Neural progenitor cell (in vitro differentiated cells): ENCODE data around the gene SF3A1. TPM values are rescaled to one million over a fixed set of nuclear protein-coding genes. Genes with fewer than 3 reads are reported as not detected.

Source experiments
- DNase-seq: peaks from one replicate; pipeline ENCODE4 v3.0.0-alpha.2; 2016; ENCODE audit warnings: low spot score
- H2AFZ ChIP-seq: fragments of 200-600 bp; sonication (generic); replicated peaks from 2 replicates; pipeline ENCODE4 v1.6.1; 2016; ENCODE audit warnings: antibody characterized with exemption
- H3F3A ChIP-seq: fragments of 200-600 bp; sonication (generic); 2 replicates; pipeline ENCODE4 v1.6.1; 2016; ENCODE audit warnings: antibody characterized with exemption, low read depth
- H3K27ac ChIP-seq: fragments of 200-600 bp; sonication (generic); 2 replicates; pipeline ENCODE4 v1.5.1; 2016; ENCODE audit warnings: mild to moderate bottlenecking
- H3K27me3 ChIP-seq: fragments of 200-600 bp; sonication (generic); 2 replicates; pipeline ENCODE4 v1.6.1; 2016; ENCODE audit warnings: mild to moderate bottlenecking, moderate library complexity
- H3K36me3 ChIP-seq: fragments of 200-600 bp; sonication (generic); 2 replicates; pipeline ENCODE4 v1.5.1; 2016
- H3K4me1 ChIP-seq: fragments of 200-600 bp; sonication (generic); 2 replicates; pipeline ENCODE4 v1.6.1; 2016; ENCODE audit warnings: mixed run types
- H3K4me2 ChIP-seq: fragments of 200-600 bp; sonication (generic); 2 replicates; pipeline ENCODE4 v1.6.1; 2016
- H3K4me3 ChIP-seq: fragments of 200-600 bp; sonication (generic); 2 replicates; pipeline ENCODE4 v1.5.1; 2016
- H3K79me2 ChIP-seq: fragments of 200-600 bp; sonication (generic); 2 replicates; pipeline ENCODE4 v1.6.1; 2016; ENCODE audit warnings: low read depth
- H3K9ac ChIP-seq: fragments of 200-600 bp; sonication (generic); 2 replicates; pipeline ENCODE4 v1.6.1; 2016
- H3K9me3 ChIP-seq: fragments of 200-600 bp; sonication (generic); 2 replicates; pipeline ENCODE4 v1.5.1; 2016; ENCODE audit warnings: low read depth
- H4K20me1 ChIP-seq: fragments of 200-600 bp; sonication (generic); 2 replicates; pipeline ENCODE4 v1.6.1; 2016; ENCODE audit warnings: low read depth
- H3K27ac Mint-ChIP-seq: 3 replicates; pipeline ENCODE4 v1.8.0; 2021; ENCODE audit warnings: mixed read lengths
- H3K27me3 Mint-ChIP-seq: 2 replicates; pipeline ENCODE4 v1.8.0; 2022; ENCODE audit warnings: low read depth, mild to moderate bottlenecking, inconsistent platforms, moderate library complexity, mixed read lengths; ENCODE audit not compliant: insufficient read depth
- H3K36me3 Mint-ChIP-seq: 3 replicates; pipeline ENCODE4 v1.8.0; 2021; ENCODE audit warnings: mixed read lengths
- H3K4me1 Mint-ChIP-seq: 3 replicates; pipeline ENCODE4 v1.8.0; 2021; ENCODE audit warnings: mixed read lengths
- H3K4me3 Mint-ChIP-seq: 3 replicates; pipeline ENCODE4 v1.8.0; 2021; ENCODE audit warnings: mild to moderate bottlenecking, moderate library complexity, mixed read lengths
- H3K9me3 Mint-ChIP-seq: 3 replicates; pipeline ENCODE4 v1.8.0; 2020; ENCODE audit warnings: mixed read lengths
- EZH2 ChIP-seq: fragments of 200-600 bp; sonication (generic); IDR thresholded peaks from 2 replicates; pipeline ENCODE4 v1.6.1; 2017; ENCODE audit warnings: antibody characterized with exemption, mild to moderate bottlenecking, moderate library complexity
- EZH2phosphoT487 ChIP-seq: fragments of 200-600 bp; sonication (generic); IDR thresholded peaks from 2 replicates; pipeline ENCODE4 v1.6.1; 2017; ENCODE audit warnings: antibody characterized with exemption
- total RNA-seq: library from RNA; depleted of rRNA; stranded (reverse); fragments of >200 nt; gene quantifications from 2 replicates; pipeline ENCODE4 v1.2.3, GENCODE V29; 2015; ENCODE audit warnings: low replicate concordance
- TF ChIP-seq, protein P1 (sequence below): fragments of 200-600 bp; sonication (generic); IDR thresholded peaks from 2 replicates; pipeline ENCODE4 v1.5.1; 2017; ENCODE audit warnings: antibody characterized with exemption, mild to moderate bottlenecking

SF3A1 gene
- total RNA-seq, 1 donor from 2014 or later, result 29.2 TPM

- no peak overlapping the region for H3K4me2 ChIP-seq
- H3K9ac ChIP-seq, result no peak overlapping the region
- Mint-ChIP-seq H3K27me3 (peaks cover 6% of the 10 kb centered on the region), H3K36me3 (no peaks in the 10 kb centered on the region), H3K27ac (no peak overlapping the region), H3K4me3 (no peak overlapping the region), H3K9me3 (no peaks in the 10 kb centered on the region), H3K4me1 (peaks cover 5% of the 10 kb centered on the region)
- no peak overlapping the region for H3K27ac ChIP-seq
- no peak for DNase-seq
- H3K27me3 ChIP-seq, result no peaks in the 10 kb centered on the region
- H3K4me3 ChIP-seq, result no peak overlapping the region
- H4K20me1 ChIP-seq, result no peaks in the 10 kb centered on the region
- no peaks in the 10 kb centered on the region for H3K36me3 ChIP-seq
- peaks cover 26% of the 10 kb centered on the region for H3F3A ChIP-seq
- H3K4me1 ChIP-seq, result peaks cover 17% of the 10 kb centered on the region
- no peak overlapping the region for H2AFZ ChIP-seq
- H3K79me2 ChIP-seq, result no peaks in the 10 kb centered on the region
- no peak for TF ChIP-seq EZH2
- H3K9me3 ChIP-seq, result no peaks in the 10 kb centered on the region
Measured at GRCh38 chr22:30293026-30293425, 63.7 kb downstream of the SF3A1 start.

DNA sequence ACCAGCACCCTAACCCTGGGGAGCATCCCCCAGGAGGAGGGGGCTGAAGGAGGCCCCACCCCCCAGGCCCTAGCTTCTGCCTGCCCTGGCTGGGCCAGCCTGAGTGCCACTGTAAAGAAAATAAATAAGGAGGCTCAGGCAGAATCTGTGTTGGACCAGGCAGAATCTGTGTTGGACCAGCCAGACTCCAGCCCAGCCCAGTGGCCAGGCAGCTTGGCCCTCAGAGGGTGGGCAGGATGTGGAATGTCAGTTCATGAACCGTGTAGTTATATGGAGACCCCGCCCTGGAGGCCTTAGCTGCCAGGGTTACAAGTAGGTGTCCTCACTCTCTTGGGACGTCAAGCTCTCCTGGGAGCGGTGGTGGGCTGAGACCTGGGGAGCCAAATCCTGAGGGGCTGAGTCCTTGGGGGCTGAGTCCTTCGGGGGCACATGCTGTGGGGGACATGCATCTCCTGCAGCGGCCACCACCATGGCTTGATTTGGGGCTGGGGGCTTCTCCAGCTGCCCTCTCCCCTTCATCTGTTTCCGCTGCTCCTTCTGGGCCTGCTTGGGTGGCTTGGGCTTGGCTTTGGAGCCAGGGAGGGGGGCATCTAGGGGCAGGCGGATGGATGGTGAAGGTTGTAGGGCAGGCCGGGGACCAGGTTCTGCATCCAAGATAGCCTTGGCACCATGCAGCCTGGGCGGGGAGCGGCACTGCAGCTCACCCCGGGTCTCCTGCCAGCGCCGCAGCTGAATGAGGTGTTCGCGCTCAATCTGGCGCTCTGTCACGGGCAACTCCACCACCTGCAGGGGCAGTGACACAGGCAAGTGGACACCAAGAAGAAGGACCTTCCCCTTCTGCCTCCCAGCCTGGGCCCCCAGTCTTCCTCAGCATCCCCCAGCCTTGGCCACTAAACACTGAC lies 64.4 kb downstream of the SF3A1 start:
- H3K4me1 Mint-ChIP-seq, result peaks cover 5% of the 10 kb centered on the region
- no peak overlapping the region for H3K4me3 ChIP-seq

DNA sequence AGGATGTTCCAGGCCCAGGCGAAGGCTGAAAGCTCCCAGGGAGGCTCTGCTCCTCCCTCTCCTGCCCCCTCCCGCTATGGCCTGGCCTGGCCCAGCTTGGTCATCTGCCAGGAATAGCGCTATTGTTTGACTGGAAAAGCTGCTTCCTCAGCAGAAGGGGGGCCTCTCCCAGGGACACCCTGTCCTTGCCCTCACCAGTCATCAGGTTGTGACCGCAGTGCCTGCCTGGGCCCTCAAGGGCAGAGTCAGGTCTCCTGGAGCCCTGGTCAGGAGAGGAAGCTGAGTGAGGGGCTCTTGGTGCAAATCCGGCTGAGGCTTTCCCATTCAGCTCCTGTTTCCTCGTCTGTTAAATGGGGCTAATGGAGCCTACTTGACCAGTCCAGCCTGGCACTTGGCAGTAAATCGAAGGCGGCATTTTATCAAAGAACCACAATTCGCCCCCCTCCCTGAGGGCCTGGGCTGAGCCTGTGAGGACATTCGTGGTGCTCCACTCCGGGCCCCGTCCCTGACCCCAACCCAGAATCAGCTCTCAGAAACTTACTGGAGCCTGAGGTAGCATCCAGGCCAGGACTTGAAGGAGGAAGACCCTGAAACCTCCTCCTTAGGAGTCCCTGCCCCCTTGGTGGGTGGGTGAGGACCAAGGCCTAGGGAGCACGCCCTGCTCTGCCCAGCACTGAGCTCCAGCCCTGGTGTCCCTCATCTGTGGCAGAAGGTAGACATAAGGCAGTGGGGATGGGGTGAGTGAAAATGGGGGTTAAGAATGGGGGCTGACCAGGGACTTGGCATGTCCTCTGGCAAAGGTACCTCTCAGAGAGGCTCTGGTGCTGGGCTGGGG lies 65.4 kb downstream of the SF3A1 start:
- Mint-ChIP-seq H3K4me3 (no peak overlapping the region), H3K36me3 (no peaks in the 10 kb centered on the region), H3K27me3 (peaks cover 4% of the 10 kb centered on the region), H3K27ac (no peak overlapping the region), H3K4me1 (peaks cover 5% of the 10 kb centered on the region), H3K9me3 (no peaks in the 10 kb centered on the region)
- H3K4me2 ChIP-seq, result peak overlapping the region; percentile 87
- no peaks in the 10 kb centered on the region for H3K36me3 ChIP-seq
- no peaks in the 10 kb centered on the region for H3K9me3 ChIP-seq
- H3K27ac ChIP-seq, result no peak overlapping the region
- H3K4me3 ChIP-seq, result no peak overlapping the region
- TF ChIP-seq, protein P1, sequence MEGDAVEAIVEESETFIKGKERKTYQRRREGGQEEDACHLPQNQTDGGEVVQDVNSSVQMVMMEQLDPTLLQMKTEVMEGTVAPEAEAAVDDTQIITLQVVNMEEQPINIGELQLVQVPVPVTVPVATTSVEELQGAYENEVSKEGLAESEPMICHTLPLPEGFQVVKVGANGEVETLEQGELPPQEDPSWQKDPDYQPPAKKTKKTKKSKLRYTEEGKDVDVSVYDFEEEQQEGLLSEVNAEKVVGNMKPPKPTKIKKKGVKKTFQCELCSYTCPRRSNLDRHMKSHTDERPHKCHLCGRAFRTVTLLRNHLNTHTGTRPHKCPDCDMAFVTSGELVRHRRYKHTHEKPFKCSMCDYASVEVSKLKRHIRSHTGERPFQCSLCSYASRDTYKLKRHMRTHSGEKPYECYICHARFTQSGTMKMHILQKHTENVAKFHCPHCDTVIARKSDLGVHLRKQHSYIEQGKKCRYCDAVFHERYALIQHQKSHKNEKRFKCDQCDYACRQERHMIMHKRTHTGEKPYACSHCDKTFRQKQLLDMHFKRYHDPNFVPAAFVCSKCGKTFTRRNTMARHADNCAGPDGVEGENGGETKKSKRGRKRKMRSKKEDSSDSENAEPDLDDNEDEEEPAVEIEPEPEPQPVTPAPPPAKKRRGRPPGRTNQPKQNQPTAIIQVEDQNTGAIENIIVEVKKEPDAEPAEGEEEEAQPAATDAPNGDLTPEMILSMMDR, result no peak
- no peak for TF ChIP-seq EZH2
- no peak for TF ChIP-seq EZH2phosphoT487
- DNase-seq, result peak; percentile 21
- H3K9ac ChIP-seq, result no peak overlapping the region
- no peaks in the 10 kb centered on the region for H3K27me3 ChIP-seq
- no peaks in the 10 kb centered on the region for H3K79me2 ChIP-seq
- H3F3A ChIP-seq, result peaks cover 33% of the 10 kb centered on the region
- peaks cover 17% of the 10 kb centered on the region for H3K4me1 ChIP-seq
- no peak overlapping the region for H2AFZ ChIP-seq
- no peaks in the 10 kb centered on the region for H4K20me1 ChIP-seq

More for the DNA sequence above, 64.4 kb downstream of the SF3A1 start:
- H3K27ac ChIP-seq, result no peak overlapping the region
- H3K36me3 ChIP-seq, result no peaks in the 10 kb centered on the region
- no peaks in the 10 kb centered on the region for H3K79me2 ChIP-seq
- H3K27me3 ChIP-seq, result no peaks in the 10 kb centered on the region
- peaks cover 6% of the 10 kb centered on the region for H3K27me3 Mint-ChIP-seq
- H3K4me2 ChIP-seq, result no peak overlapping the region
- H3K4me3 Mint-ChIP-seq, result no peak overlapping the region
- no peak for TF ChIP-seq EZH2phosphoT487
- peaks cover 17% of the 10 kb centered on the region for H3K4me1 ChIP-seq
- no peak for DNase-seq
- peaks cover 33% of the 10 kb centered on the region for H3F3A ChIP-seq
- no peak overlapping the region for H3K9ac ChIP-seq
- no peaks in the 10 kb centered on the region for H3K36me3 Mint-ChIP-seq
- H3K9me3 ChIP-seq, result no peaks in the 10 kb centered on the region
- H3K9me3 Mint-ChIP-seq, result no peaks in the 10 kb centered on the region
- H4K20me1 ChIP-seq, result no peaks in the 10 kb centered on the region
- no peak overlapping the region for H2AFZ ChIP-seq
- H3K27ac Mint-ChIP-seq, result no peak overlapping the region

GRCh38 chr22:30290342-30291057 lies 66.2 kb downstream of the SF3A1 start:
- H3K27me3 Mint-ChIP-seq, result peaks cover 4% of the 10 kb centered on the region
- peak overlapping the region; percentile 81 for H3K4me3 ChIP-seq
- H3K4me1 Mint-ChIP-seq, result peaks cover 5% of the 10 kb centered on the region
- no peak overlapping the region for H3K9ac ChIP-seq
- no peaks in the 10 kb centered on the region for H3K27me3 ChIP-seq
- H3K27ac ChIP-seq, result no peak overlapping the region
- H3K9me3 Mint-ChIP-seq, result no peaks in the 10 kb centered on the region
- no peaks in the 10 kb centered on the region for H4K20me1 ChIP-seq
- H3K4me2 ChIP-seq, result peak overlapping the region; percentile 87
- no peak overlapping the region for H2AFZ ChIP-seq
- TF ChIP-seq EZH2 (no peak), EZH2phosphoT487 (no peak)
- TF ChIP-seq, protein P1, result no peak
- no peaks in the 10 kb centered on the region for H3K36me3 ChIP-seq
- peaks cover 33% of the 10 kb centered on the region for H3F3A ChIP-seq
- no peaks in the 10 kb centered on the region for H3K36me3 Mint-ChIP-seq
- H3K4me3 Mint-ChIP-seq, result peak overlapping the region; percentile 84
- no peaks in the 10 kb centered on the region for H3K9me3 ChIP-seq
- H3K27ac Mint-ChIP-seq, result no peak overlapping the region
- peaks cover 17% of the 10 kb centered on the region for H3K4me1 ChIP-seq
- H3K79me2 ChIP-seq, result no peaks in the 10 kb centered on the region
- DNase-seq, result peak; percentile 48
